ENCODE measurements around the gene CATSPERD. TPM values are rescaled to one million over a fixed set of nuclear protein-coding genes. Genes with fewer than 3 reads are reported as not detected.

Gene CATSPERD
- total and polyA plus RNA-seq, 9 of the 15 experiments (the other 6 are each of a cell fraction or from before 2014, with no cell fraction given): not detected

DNA sequence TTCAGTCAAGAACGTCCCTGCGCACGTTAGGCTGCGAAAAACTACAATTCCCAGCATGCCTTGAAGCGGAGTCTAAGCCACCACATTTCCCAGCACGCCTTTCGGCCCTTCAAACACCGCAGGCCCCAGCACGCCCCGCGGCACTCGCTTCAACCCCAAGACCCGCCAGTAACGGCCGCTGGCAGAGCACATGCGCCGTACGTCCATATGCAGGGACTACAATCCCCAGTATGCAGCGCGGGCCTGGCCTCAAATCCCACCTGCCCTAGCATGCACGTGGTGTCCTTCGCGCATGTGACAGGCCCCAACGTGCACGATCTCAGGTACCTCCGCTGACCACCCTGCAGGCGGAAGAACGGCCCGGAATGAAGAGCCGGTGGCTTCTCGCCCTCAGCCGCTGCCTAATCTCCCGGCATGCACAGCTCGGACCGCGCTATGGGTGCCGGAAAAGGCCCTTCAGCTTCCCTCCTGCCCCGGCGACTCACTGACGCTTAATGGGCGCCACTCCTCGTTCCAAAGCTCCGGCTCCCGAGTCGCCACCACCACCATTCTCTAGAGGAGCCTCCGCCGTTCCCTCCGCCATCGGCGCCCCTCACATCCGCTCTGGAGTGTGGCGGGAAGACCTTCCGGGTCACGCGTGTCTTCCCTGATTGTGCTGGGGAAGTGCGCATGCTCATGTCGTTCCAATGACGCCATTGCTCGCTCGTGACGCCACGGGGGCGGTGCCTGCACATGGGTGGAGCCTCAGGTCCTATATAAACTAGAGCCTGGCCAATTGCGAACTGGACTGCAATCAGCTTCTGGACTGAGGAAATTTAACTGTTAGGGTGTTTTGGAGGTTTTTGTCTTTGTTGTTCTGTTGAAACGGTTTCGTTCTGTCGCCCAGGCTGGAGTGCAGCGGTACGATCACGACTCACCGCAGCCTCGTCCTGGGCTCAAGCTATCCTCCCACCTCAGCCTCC lies 70.4 kb downstream of the CATSPERD start, which contains the start of gene DUS3L (continued):
- TF ChIP-seq, protein P1, sequence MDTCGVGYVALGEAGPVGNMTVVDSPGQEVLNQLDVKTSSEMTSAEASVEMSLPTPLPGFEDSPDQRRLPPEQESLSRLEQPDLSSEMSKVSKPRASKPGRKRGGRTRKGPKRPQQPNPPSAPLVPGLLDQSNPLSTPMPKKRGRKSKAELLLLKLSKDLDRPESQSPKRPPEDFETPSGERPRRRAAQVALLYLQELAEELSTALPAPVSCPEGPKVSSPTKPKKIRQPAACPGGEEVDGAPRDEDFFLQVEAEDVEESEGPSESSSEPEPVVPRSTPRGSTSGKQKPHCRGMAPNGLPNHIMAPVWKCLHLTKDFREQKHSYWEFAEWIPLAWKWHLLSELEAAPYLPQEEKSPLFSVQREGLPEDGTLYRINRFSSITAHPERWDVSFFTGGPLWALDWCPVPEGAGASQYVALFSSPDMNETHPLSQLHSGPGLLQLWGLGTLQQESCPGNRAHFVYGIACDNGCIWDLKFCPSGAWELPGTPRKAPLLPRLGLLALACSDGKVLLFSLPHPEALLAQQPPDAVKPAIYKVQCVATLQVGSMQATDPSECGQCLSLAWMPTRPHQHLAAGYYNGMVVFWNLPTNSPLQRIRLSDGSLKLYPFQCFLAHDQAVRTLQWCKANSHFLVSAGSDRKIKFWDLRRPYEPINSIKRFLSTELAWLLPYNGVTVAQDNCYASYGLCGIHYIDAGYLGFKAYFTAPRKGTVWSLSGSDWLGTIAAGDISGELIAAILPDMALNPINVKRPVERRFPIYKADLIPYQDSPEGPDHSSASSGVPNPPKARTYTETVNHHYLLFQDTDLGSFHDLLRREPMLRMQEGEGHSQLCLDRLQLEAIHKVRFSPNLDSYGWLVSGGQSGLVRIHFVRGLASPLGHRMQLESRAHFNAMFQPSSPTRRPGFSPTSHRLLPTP (IDR thresholded peaks at IDR 0.05; ENCODE audit: borderline replicate concordance, extremely low read depth, insufficient read length): no peak
- no peak for TF ChIP-seq BMI1 (IDR thresholded peaks at IDR 0.05; ENCODE audit: low read length)
- TF ChIP-seq RBM22 (IDR thresholded peaks at IDR 0.05; ENCODE audit: low read depth, low read length, poor library complexity, severe bottlenecking): peak; percentile 76
- TF ChIP-seq KAT7 (CRISPR knock-in tag; IDR thresholded peaks at IDR 0.05; ENCODE audit: borderline replicate concordance): no peak; the same call in 1 of the 2 replicates
- no peak; the same call in 1 of the 2 replicates for TF ChIP-seq PTRF (tag; IDR thresholded peaks at IDR 0.05)
- no peak for TF ChIP-seq TCFL5 (CRISPR knock-in tag; conservative IDR thresholded peaks at IDR 0.05)
- TF ChIP-seq, protein P2, sequence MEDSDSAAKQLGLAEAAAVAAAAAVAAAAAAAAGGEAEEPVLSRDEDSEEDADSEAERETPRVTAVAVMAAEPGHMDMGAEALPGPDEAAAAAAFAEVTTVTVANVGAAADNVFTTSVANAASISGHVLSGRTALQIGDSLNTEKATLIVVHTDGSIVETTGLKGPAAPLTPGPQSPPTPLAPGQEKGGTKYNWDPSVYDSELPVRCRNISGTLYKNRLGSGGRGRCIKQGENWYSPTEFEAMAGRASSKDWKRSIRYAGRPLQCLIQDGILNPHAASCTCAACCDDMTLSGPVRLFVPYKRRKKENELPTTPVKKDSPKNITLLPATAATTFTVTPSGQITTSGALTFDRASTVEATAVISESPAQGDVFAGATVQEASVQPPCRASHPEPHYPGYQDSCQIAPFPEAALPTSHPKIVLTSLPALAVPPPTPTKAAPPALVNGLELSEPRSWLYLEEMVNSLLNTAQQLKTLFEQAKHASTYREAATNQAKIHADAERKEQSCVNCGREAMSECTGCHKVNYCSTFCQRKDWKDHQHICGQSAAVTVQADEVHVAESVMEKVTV (CRISPR knock-in tag; IDR thresholded peaks at IDR 0.05): no peak
- TF ChIP-seq, protein P3, sequence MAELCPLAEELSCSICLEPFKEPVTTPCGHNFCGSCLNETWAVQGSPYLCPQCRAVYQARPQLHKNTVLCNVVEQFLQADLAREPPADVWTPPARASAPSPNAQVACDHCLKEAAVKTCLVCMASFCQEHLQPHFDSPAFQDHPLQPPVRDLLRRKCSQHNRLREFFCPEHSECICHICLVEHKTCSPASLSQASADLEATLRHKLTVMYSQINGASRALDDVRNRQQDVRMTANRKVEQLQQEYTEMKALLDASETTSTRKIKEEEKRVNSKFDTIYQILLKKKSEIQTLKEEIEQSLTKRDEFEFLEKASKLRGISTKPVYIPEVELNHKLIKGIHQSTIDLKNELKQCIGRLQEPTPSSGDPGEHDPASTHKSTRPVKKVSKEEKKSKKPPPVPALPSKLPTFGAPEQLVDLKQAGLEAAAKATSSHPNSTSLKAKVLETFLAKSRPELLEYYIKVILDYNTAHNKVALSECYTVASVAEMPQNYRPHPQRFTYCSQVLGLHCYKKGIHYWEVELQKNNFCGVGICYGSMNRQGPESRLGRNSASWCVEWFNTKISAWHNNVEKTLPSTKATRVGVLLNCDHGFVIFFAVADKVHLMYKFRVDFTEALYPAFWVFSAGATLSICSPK (IDR thresholded peaks at IDR 0.05; ENCODE audit: borderline replicate concordance): no peak
- TF ChIP-seq, protein P4, sequence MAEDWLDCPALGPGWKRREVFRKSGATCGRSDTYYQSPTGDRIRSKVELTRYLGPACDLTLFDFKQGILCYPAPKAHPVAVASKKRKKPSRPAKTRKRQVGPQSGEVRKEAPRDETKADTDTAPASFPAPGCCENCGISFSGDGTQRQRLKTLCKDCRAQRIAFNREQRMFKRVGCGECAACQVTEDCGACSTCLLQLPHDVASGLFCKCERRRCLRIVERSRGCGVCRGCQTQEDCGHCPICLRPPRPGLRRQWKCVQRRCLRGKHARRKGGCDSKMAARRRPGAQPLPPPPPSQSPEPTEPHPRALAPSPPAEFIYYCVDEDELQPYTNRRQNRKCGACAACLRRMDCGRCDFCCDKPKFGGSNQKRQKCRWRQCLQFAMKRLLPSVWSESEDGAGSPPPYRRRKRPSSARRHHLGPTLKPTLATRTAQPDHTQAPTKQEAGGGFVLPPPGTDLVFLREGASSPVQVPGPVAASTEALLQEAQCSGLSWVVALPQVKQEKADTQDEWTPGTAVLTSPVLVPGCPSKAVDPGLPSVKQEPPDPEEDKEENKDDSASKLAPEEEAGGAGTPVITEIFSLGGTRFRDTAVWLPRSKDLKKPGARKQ (CRISPR knock-in tag; IDR thresholded peaks at IDR 0.05): no peak
- TF ChIP-seq RBM17 (IDR thresholded peaks at IDR 0.05; ENCODE audit: borderline replicate concordance, low read depth, low read length): no peak
- peak; percentile 31; the same call in 1 of the 2 replicates for TF ChIP-seq ZNF644 (tag; IDR thresholded peaks at IDR 0.05; ENCODE audit: low read depth)
- no peak for TF ChIP-seq NEUROD1 (IDR thresholded peaks at IDR 0.05; ENCODE audit: borderline replicate concordance, low read depth, low read length, partially characterized antibody)
- TF ChIP-seq LEF1 (IDR thresholded peaks at IDR 0.05): no peak
- TF ChIP-seq ZNF239 (CRISPR knock-in tag; IDR thresholded peaks at IDR 0.05): peak; percentile 39; the same call in 1 of the 2 replicates
- TF ChIP-seq ZNF174 (CRISPR knock-in tag; IDR thresholded peaks at IDR 0.05): no peak
- TF ChIP-seq MTF1 (CRISPR knock-in tag; IDR thresholded peaks at IDR 0.05; ENCODE audit: borderline replicate concordance): no peak
- TF ChIP-seq NR4A1 (CRISPR knock-in tag; IDR thresholded peaks at IDR 0.05): peak; percentile 96
- peak; percentile 59 for TF ChIP-seq NR4A1 (tag; IDR thresholded peaks at IDR 0.05)
- TF ChIP-seq ZNF253 (CRISPR knock-in tag; conservative IDR thresholded peaks at IDR 0.05): no peak

Measured in K562 (cell line).